DND-41 (cell line): ENCODE measurements around the gene CERCAM.
A peak's percentile ranks its signal among the peaks of the same experiment; 100 is the strongest.

Source experiments
- ATAC-seq: fragments of 200-7000 bp; cut with Tn5 transposase; 3 replicates; pipeline ENCODE4 v1.9.1; 2021; ENCODE audit warnings: low read depth; ENCODE audit not compliant: insufficient read depth
- DNase-seq: peaks from one replicate; pipeline ENCODE4 v3.0.0-alpha.2; 2020
- H2AFZ ChIP-seq: 2 replicates; pipeline ENCODE4 v1.6.0; 2012; ENCODE audit warnings: low read depth, low read length
- H3K27ac ChIP-seq: 2 replicates; pipeline ENCODE4 v1.5.1; 2012; ENCODE audit warnings: low read length, inconsistent platforms
- H3K27me3 ChIP-seq: fragments of 200-600 bp; sonication (generic); 2 replicates; pipeline ENCODE4 v1.6.0; 2012; ENCODE audit warnings: low read length, mild to moderate bottlenecking, inconsistent platforms; ENCODE audit not compliant: insufficient read depth, poor library complexity
- H3K36me3 ChIP-seq: 2 replicates; pipeline ENCODE4 v1.5.1; 2012; ENCODE audit warnings: low read length, inconsistent platforms; ENCODE audit not compliant: insufficient read depth
- H3K4me1 ChIP-seq: 2 replicates; pipeline ENCODE4 v1.5.1; 2012; ENCODE audit warnings: mild to moderate bottlenecking, low read length; ENCODE audit not compliant: insufficient read depth
- H3K4me2 ChIP-seq: 2 replicates; pipeline ENCODE4 v1.6.0; 2012; ENCODE audit warnings: mild to moderate bottlenecking, moderate library complexity, low read length, inconsistent platforms; ENCODE audit not compliant: insufficient read depth
- H3K4me3 ChIP-seq, 2 experiments: fragments of 200-600 bp in 1 of 2; shearing (Covaris generic) in 1 of 2; 2 replicates each; pipeline ENCODE4 v1.5.1; 2012 to 2016; ENCODE audit warnings: inconsistent platforms in 2 of 2, low read length in 2 of 2, mild to moderate bottlenecking in 2 of 2, low read depth in 1 of 2, moderate library complexity in 1 of 2
- H3K79me2 ChIP-seq: 2 replicates; pipeline ENCODE4 v1.6.0; 2012; ENCODE audit warnings: low read length, inconsistent platforms; ENCODE audit not compliant: insufficient read depth
- H3K9ac ChIP-seq: 2 replicates; pipeline ENCODE4 v1.6.0; 2012; ENCODE audit warnings: low read depth, mild to moderate bottlenecking, inconsistent platforms, low read length, moderate library complexity
- H3K9me3 ChIP-seq: 2 replicates; pipeline ENCODE4 v1.5.1; 2012; ENCODE audit warnings: low read length, moderate library complexity, mild to moderate bottlenecking, inconsistent platforms; ENCODE audit not compliant: insufficient read depth, severe bottlenecking
- H4K20me1 ChIP-seq: 2 replicates; pipeline ENCODE4 v1.6.0; 2012; ENCODE audit warnings: low read length; ENCODE audit not compliant: insufficient read depth
- EZH2 ChIP-seq: IDR thresholded peaks from 3 replicates; pipeline ENCODE4 v1.6.1; 2012; ENCODE audit warnings: borderline replicate concordance, low read depth, mild to moderate bottlenecking, moderate library complexity, low read length, inconsistent platforms; ENCODE audit not compliant: severe bottlenecking
- TF ChIP-seq, protein P1 (sequence below): IDR thresholded peaks from 2 replicates; pipeline ENCODE4 v1.5.1; 2012; ENCODE audit warnings: borderline replicate concordance, low read length, moderate library complexity, mild to moderate bottlenecking; ENCODE audit not compliant: poor library complexity, severe bottlenecking; ENCODE audit errors: extremely low read depth

CERCAM gene

DNA sequence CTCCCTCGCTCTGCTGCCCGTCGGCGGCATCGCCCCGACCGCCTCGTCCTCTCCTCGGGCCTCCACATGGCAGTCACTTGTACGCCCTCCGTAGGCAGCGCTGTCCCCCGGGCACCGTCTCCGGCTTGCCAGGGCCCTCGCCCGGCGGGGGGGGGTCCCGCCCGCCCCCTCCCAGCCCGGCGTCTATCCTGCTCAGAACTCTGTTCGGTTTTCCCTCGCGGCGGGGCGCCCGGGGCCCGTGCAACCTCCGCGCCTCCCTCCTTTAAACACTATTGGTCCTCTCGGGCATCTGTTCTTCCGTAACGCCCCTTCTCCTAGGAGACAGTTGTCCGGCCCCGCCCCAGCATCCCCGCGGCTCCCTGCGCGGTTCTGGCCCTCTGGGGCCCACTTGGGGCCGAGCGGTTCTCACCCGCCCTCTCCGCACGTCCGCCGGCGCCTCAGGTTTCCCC, 36.0 kb downstream of the CERCAM start:
- TF ChIP-seq, protein P1, sequence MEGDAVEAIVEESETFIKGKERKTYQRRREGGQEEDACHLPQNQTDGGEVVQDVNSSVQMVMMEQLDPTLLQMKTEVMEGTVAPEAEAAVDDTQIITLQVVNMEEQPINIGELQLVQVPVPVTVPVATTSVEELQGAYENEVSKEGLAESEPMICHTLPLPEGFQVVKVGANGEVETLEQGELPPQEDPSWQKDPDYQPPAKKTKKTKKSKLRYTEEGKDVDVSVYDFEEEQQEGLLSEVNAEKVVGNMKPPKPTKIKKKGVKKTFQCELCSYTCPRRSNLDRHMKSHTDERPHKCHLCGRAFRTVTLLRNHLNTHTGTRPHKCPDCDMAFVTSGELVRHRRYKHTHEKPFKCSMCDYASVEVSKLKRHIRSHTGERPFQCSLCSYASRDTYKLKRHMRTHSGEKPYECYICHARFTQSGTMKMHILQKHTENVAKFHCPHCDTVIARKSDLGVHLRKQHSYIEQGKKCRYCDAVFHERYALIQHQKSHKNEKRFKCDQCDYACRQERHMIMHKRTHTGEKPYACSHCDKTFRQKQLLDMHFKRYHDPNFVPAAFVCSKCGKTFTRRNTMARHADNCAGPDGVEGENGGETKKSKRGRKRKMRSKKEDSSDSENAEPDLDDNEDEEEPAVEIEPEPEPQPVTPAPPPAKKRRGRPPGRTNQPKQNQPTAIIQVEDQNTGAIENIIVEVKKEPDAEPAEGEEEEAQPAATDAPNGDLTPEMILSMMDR = peak; percentile 5
- TF ChIP-seq EZH2 = no peak
- peak overlapping the region; percentile 69 for H3K9ac ChIP-seq
- H2AFZ ChIP-seq = peak overlapping the region; percentile 89
- H4K20me1 ChIP-seq = peaks cover 21% of the 10 kb centered on the region
- peak; percentile 74 for ATAC-seq
- H3K36me3 ChIP-seq = peaks cover 24% of the 10 kb centered on the region
- H3K79me2 ChIP-seq = peaks cover 36% of the 10 kb centered on the region
- H3K9me3 ChIP-seq = no peaks in the 10 kb centered on the region
- peaks cover 20% of the 10 kb centered on the region for H3K4me1 ChIP-seq
- peak overlapping the region; percentile 98 for H3K4me2 ChIP-seq
- H3K4me3 ChIP-seq = peak overlapping the region; percentile 84 to 92
- DNase-seq = peak; percentile 80
- no peaks in the 10 kb centered on the region for H3K27me3 ChIP-seq
- peak overlapping the region; percentile 79 for H3K27ac ChIP-seq

DNA sequence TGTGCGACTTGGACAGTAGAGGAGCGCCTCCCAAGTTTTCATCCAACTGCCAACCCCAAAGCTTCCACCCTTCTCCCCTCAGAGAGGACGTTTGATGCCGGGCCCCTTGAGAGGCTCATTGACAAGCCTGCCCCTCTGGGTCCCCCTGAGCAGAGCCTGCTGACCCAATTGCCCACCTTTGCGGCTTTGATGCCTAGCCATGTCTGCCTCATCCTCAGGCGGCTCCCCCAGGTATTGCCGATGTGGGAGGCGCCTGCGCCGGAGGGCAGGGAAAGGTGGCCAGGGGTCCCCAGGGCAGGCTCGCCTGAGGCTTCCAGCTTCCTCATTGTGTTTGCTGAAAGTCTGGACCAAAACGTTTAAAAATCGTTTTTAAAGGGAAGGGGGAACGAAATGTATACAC, 36.5 kb downstream of the CERCAM start:
- Histone ChIP-seq H3K79me2 (peaks cover 36% of the 10 kb centered on the region), H3K27ac (peak overlapping the region; percentile 79), H4K20me1 (peaks cover 21% of the 10 kb centered on the region), H3K9me3 (no peaks in the 10 kb centered on the region), H3K36me3 (peaks cover 30% of the 10 kb centered on the region), H3K4me1 (peaks cover 20% of the 10 kb centered on the region), H3K4me3 (peak overlapping the region; percentile 84 to 92; a peak in 3 of 4 replicates), H3K9ac (peak overlapping the region; percentile 69), H2AFZ (peak overlapping the region; percentile 89), H3K27me3 (no peaks in the 10 kb centered on the region), H3K4me2 (peak overlapping the region; percentile 98)
- TF ChIP-seq EZH2 = no peak
- TF ChIP-seq, protein P1 = no peak
- DNase-seq = no peak
- ATAC-seq = no peak

DNA sequence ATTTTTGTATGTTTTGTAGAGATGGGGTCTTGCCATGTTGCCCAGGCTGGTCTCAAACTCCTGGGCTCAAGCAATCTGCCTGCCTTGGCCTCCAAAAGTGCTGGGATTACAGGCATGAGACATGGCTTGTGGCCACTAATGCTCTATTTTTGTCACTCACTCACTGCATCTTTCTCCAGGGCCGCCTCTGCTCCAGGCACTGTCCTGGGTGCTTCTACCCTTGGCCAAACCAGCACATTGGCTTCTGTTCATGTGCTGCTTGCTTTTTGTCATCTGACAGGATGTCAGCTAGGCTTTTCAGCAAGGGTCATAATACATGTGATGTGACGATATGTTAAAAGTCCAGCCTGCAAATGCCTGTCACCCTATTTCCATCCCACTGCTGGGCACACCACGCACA, 38.4 kb downstream of the CERCAM start:
- Histone ChIP-seq H4K20me1 (peaks cover 21% of the 10 kb centered on the region), H2AFZ (no peak overlapping the region), H3K4me3 (no peak overlapping the region), H3K9ac (no peak overlapping the region), H3K79me2 (peaks cover 36% of the 10 kb centered on the region), H3K27ac (no peak overlapping the region), H3K4me2 (no peak overlapping the region), H3K9me3 (no peaks in the 10 kb centered on the region), H3K36me3 (peaks cover 44% of the 10 kb centered on the region), H3K4me1 (peaks cover 20% of the 10 kb centered on the region), H3K27me3 (no peaks in the 10 kb centered on the region)
- ATAC-seq (no peak), DNase-seq (no peak)
- TF ChIP-seq, protein P1 = no peak
- no peak for TF ChIP-seq EZH2

DNA sequence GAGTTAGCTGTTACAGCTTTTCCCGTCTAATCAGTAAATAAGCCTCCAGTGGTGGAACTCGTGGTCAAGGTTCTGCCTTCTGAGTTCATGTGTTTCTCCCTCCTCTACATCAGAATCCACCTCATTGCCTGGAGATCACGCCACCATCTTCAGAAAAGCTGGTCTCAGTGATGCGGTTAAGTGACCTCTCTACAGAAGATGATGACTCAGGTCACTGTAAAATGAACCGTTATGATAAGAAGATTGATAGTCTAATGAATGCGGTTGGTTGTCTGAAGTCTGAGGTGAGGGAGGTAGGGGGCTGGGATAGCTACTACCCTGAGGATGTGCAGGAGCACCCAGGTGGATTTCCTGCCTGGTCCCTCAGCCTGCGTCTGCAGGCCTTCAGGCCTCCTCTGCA, 48.4 kb downstream of the CERCAM start:
- DNase-seq = no peak
- Histone ChIP-seq H3K4me3 (no peak overlapping the region), H3K36me3 (peaks cover 57% of the 10 kb centered on the region), H3K4me1 (peaks cover 7% of the 10 kb centered on the region), H2AFZ (no peak overlapping the region), H4K20me1 (0 out of 2 replicates have a peak, but pooled peaks cover 2% of the 10 kb centered on the region), H3K79me2 (no peaks in the 10 kb centered on the region), H3K4me2 (no peak overlapping the region), H3K27ac (no peak overlapping the region), H3K27me3 (no peaks in the 10 kb centered on the region), H3K9me3 (no peaks in the 10 kb centered on the region), H3K9ac (no peak overlapping the region)
- TF ChIP-seq, protein P1 = no peak
- no peak for TF ChIP-seq EZH2
- ATAC-seq = no peak
